Loucy (cell line): Measurements from ENCODE around the gene BACH2.

ENCODE experiments used
- EZH2phosphoT487 ChIP-seq: fragments of 200-600 bp; IDR thresholded peaks from 2 replicates; pipeline ENCODE4 v1.6.1; 2018; ENCODE audit warnings: antibody characterized with exemption, mild to moderate bottlenecking, moderate library complexity, borderline replicate concordance
- TF ChIP-seq, protein P1 (sequence below): fragments of 200-600 bp; sonication (generic); conservative IDR thresholded peaks from 2 replicates; pipeline ENCODE4 v1.5.1; 2014; ENCODE audit warnings: mild to moderate bottlenecking, antibody characterized with exemption, low read length

DNA sequence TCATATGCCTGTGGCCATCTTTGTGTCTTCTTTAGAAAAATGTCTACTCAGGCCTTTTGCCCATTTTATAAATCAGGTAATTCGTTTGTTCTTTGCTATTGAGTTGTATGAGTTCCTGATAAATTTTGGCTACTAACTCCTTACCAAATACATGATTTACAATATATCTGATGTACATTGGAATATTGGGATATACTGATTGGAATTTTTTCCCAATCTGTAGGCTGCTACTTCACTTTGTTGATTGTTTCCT lies 39.2 kb downstream of the BACH2 start:
- TF ChIP-seq, protein P1, sequence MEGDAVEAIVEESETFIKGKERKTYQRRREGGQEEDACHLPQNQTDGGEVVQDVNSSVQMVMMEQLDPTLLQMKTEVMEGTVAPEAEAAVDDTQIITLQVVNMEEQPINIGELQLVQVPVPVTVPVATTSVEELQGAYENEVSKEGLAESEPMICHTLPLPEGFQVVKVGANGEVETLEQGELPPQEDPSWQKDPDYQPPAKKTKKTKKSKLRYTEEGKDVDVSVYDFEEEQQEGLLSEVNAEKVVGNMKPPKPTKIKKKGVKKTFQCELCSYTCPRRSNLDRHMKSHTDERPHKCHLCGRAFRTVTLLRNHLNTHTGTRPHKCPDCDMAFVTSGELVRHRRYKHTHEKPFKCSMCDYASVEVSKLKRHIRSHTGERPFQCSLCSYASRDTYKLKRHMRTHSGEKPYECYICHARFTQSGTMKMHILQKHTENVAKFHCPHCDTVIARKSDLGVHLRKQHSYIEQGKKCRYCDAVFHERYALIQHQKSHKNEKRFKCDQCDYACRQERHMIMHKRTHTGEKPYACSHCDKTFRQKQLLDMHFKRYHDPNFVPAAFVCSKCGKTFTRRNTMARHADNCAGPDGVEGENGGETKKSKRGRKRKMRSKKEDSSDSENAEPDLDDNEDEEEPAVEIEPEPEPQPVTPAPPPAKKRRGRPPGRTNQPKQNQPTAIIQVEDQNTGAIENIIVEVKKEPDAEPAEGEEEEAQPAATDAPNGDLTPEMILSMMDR: no peak
- TF ChIP-seq EZH2phosphoT487: no peak
